Measurements from ENCODE around the gene SLC16A2.
A peak's percentile ranks its signal among the peaks of the same experiment; 100 is the strongest.
"Not testable (repeated sequence)": the region's sequence is repeated elsewhere in the genome, so short reads cannot be mapped to it uniquely, and the experiment has no call there.

Gene SLC16A2

GRCh38 chrX:74445099-74445498 lies 23.8 kb downstream of the SLC16A2 start:
- DNase-seq (ENCODE audit: low spot score), result no peak

GRCh38 chrX:74446876-74447275 lies 25.6 kb downstream of the SLC16A2 start:
- DNase-seq (ENCODE audit: low spot score), result no peak

GRCh38 chrX:74448669-74449068 lies 27.4 kb downstream of the SLC16A2 start:
- no peak for DNase-seq (ENCODE audit: low spot score)

GRCh38 chrX:74449322-74449936 lies 28.1 kb downstream of the SLC16A2 start:
- DNase-seq (ENCODE audit: low spot score), result no peak

- DNase-seq (ENCODE audit: low spot score), result no peak
Observed at GRCh38 chrX:74449937-74450330, 28.6 kb downstream of the SLC16A2 start.

GRCh38 chrX:74450803-74451449 lies 29.6 kb downstream of the SLC16A2 start:
- no peak for DNase-seq (ENCODE audit: low spot score)

- no peak for DNase-seq (ENCODE audit: low spot score)
Observed at GRCh38 chrX:74451450-74452198, 30.3 kb downstream of the SLC16A2 start.

GRCh38 chrX:74452199-74452481 lies 30.8 kb downstream of the SLC16A2 start:
- no peak for DNase-seq (ENCODE audit: low spot score)

GRCh38 chrX:74453178-74453577 lies 31.9 kb downstream of the SLC16A2 start:
- DNase-seq (ENCODE audit: low spot score), result no peak

GRCh38 chrX:74454233-74454632 lies 32.9 kb downstream of the SLC16A2 start:
- not testable (repeated sequence) for DNase-seq (ENCODE audit: low spot score)

- no peak for DNase-seq (ENCODE audit: low spot score)
Observed at GRCh38 chrX:74458736-74459135, 37.4 kb downstream of the SLC16A2 start.

GRCh38 chrX:74461384-74461783 lies 40.1 kb downstream of the SLC16A2 start:
- no peak for DNase-seq (ENCODE audit: low spot score)

GRCh38 chrX:74464722-74465121 lies 43.4 kb downstream of the SLC16A2 start:
- no peak for DNase-seq (ENCODE audit: low spot score)

- no peak for DNase-seq (ENCODE audit: low spot score)
Observed at GRCh38 chrX:74465424-74465823, 44.1 kb downstream of the SLC16A2 start.

GRCh38 chrX:74467656-74468055 lies 46.4 kb downstream of the SLC16A2 start:
- no peak for DNase-seq (ENCODE audit: low spot score)

- DNase-seq (ENCODE audit: low spot score), result not testable (repeated sequence)
Observed at GRCh38 chrX:74473116-74473515, 51.8 kb downstream of the SLC16A2 start.

GRCh38 chrX:74490247-74490646 lies 69.0 kb downstream of the SLC16A2 start:
- DNase-seq (ENCODE audit: low spot score), result no peak

- DNase-seq (ENCODE audit: low spot score), result peak; percentile 70
Observed at GRCh38 chrX:74492720-74493201, 71.5 kb downstream of the SLC16A2 start.

- no peak for DNase-seq (ENCODE audit: low spot score)
Observed at GRCh38 chrX:74493806-74494205, 72.5 kb downstream of the SLC16A2 start.

GRCh38 chrX:74498924-74499323 lies 77.6 kb downstream of the SLC16A2 start:
- DNase-seq (ENCODE audit: low spot score), result no peak

- no peak for DNase-seq (ENCODE audit: low spot score)
Observed at GRCh38 chrX:74500067-74500466, 78.8 kb downstream of the SLC16A2 start.

GRCh38 chrX:74500555-74500954 lies 79.3 kb downstream of the SLC16A2 start:
- no peak for DNase-seq (ENCODE audit: low spot score)

GRCh38 chrX:74505437-74505836 lies 84.1 kb downstream of the SLC16A2 start:
- peak; percentile 55 for DNase-seq (ENCODE audit: low spot score)

All from SK-N-DZ (cell line).